Measurements from ENCODE around the gene ZNF436. TPM values are rescaled to one million over a fixed set of nuclear protein-coding genes. Genes with fewer than 3 reads are reported as not detected.

Gene ZNF436
- total RNA-seq, 2 donors from 2014 or later = 8.9 to 10.3 TPM

- Histone ChIP-seq H3K4me3 (ENCODE audit: low read length) (no peak overlapping the region), H3K9me3 (ENCODE audit: control insufficient read depth, low read length) (peaks cover 35% of the 10 kb centered on the region), H3K27me3 (ENCODE audit: control insufficient read depth, insufficient read depth, low read length, poor library complexity, severe bottlenecking) (peaks cover 57% of the 10 kb centered on the region), H3K27ac (ENCODE audit: low read depth, low read length) (no peak overlapping the region), H3K9ac (ENCODE audit: extremely low read depth, low read length, poor library complexity, severe bottlenecking) (no peak overlapping the region), H3K4me1 (ENCODE audit: control insufficient read depth, insufficient read depth, low read length) (no peaks in the 10 kb centered on the region), H3K36me3 (ENCODE audit: control insufficient read depth, insufficient read depth, low read length) (peaks cover 30% of the 10 kb centered on the region)
- Mint-ChIP-seq H3K4me1 (no peaks in the 10 kb centered on the region), H3K4me3 (no peak overlapping the region), H3K27me3 (ENCODE audit: insufficient read depth) (peaks cover 99% of the 10 kb centered on the region), H3K9me3 (peaks cover 41% of the 10 kb centered on the region), H3K27ac (no peak overlapping the region), H3K36me3 (ENCODE audit: low read depth) (peaks cover 35% of the 10 kb centered on the region)
- TF ChIP-seq CTCF (conservative IDR thresholded peaks at IDR 0.05) = no peak
- DNase-seq = no peak
- 11 to 18% methylated on average over 3 of the region's 3 CpGs for WGBS, 2 experiments (ENCODE audit: insufficient coverage in 1 of 2, insufficient read length in 1 of 2)
These were observed 12.3 kb downstream of the ZNF436 start for GRCh38 chr1:23357138-23357908.

GRCh38 chr1:23356471-23357137, 13.0 kb downstream of the ZNF436 start:
- Histone ChIP-seq H3K27ac (ENCODE audit: low read depth, low read length) (peak overlapping the region; percentile 47), H3K9me3 (ENCODE audit: control insufficient read depth, low read length) (peaks cover 28% of the 10 kb centered on the region), H3K36me3 (ENCODE audit: control insufficient read depth, insufficient read depth, low read length) (peaks cover 23% of the 10 kb centered on the region), H3K9ac (ENCODE audit: extremely low read depth, low read length, poor library complexity, severe bottlenecking) (no peak overlapping the region), H3K4me3 (ENCODE audit: low read length) (no peak overlapping the region), H3K27me3 (ENCODE audit: control insufficient read depth, insufficient read depth, low read length, poor library complexity, severe bottlenecking) (peaks cover 64% of the 10 kb centered on the region), H3K4me1 (ENCODE audit: control insufficient read depth, insufficient read depth, low read length) (no peaks in the 10 kb centered on the region)
- H3K36me3 Mint-ChIP-seq (ENCODE audit: low read depth) = peaks cover 28% of the 10 kb centered on the region
- no peak for DNase-seq
- WGBS, 2 experiments (ENCODE audit: insufficient coverage in 1 of 2, insufficient read length in 1 of 2) = 78 to 87% methylated on average over 8 of the region's 8 CpGs
- H3K27me3 Mint-ChIP-seq (ENCODE audit: insufficient read depth) = peaks cover 99% of the 10 kb centered on the region
- H3K4me1 Mint-ChIP-seq = no peaks in the 10 kb centered on the region
- no peak overlapping the region for H3K4me3 Mint-ChIP-seq
- TF ChIP-seq CTCF (conservative IDR thresholded peaks at IDR 0.05) = no peak
- no peak overlapping the region for H3K27ac Mint-ChIP-seq
- peaks cover 34% of the 10 kb centered on the region for H3K9me3 Mint-ChIP-seq

- 56 to 79% methylated on average over 3 of the region's 3 CpGs for WGBS, 2 experiments (ENCODE audit: insufficient coverage in 1 of 2, insufficient read length in 1 of 2)
These were observed 15.4 kb downstream of the ZNF436 start for GRCh38 chr1:23354245-23354644.

More at GRCh38 chr1:23354245-23354644, 15.4 kb downstream of the ZNF436 start:
- H3K4me3 Mint-ChIP-seq = no peak overlapping the region
- Histone ChIP-seq H3K9ac (ENCODE audit: extremely low read depth, low read length, poor library complexity, severe bottlenecking) (no peak overlapping the region), H3K36me3 (ENCODE audit: control insufficient read depth, insufficient read depth, low read length) (no peaks in the 10 kb centered on the region), H3K4me1 (ENCODE audit: control insufficient read depth, insufficient read depth, low read length) (no peaks in the 10 kb centered on the region), H3K4me3 (ENCODE audit: low read length) (no peak overlapping the region), H3K27me3 (ENCODE audit: control insufficient read depth, insufficient read depth, low read length, poor library complexity, severe bottlenecking) (peaks cover 88% of the 10 kb centered on the region), H3K9me3 (ENCODE audit: control insufficient read depth, low read length) (peaks cover 4% of the 10 kb centered on the region), H3K27ac (ENCODE audit: low read depth, low read length) (no peak overlapping the region)
- TF ChIP-seq CTCF (conservative IDR thresholded peaks at IDR 0.05) = peak; percentile 55
- peaks cover 10% of the 10 kb centered on the region for H3K9me3 Mint-ChIP-seq
- H3K27me3 Mint-ChIP-seq (ENCODE audit: insufficient read depth) = peaks cover 100% of the 10 kb centered on the region
- no peaks in the 10 kb centered on the region for H3K4me1 Mint-ChIP-seq
- H3K36me3 Mint-ChIP-seq (ENCODE audit: low read depth) = peaks cover 5% of the 10 kb centered on the region
- H3K27ac Mint-ChIP-seq = no peak overlapping the region
- no peak for DNase-seq
